HG02840 (cell line): Measurements from ENCODE around the gene FGFR3.

Experiments used
- ATAC-seq: cut with Tn5 transposase; IDR thresholded peaks from one replicate; pipeline ENCODE4 v1.9.1; 2021; ENCODE audit warnings: mild to moderate bottlenecking, moderate library complexity, moderate number of reproducible peaks; ENCODE audit not compliant: unreplicated experiment, low FRiP score

Gene FGFR3

DNA sequence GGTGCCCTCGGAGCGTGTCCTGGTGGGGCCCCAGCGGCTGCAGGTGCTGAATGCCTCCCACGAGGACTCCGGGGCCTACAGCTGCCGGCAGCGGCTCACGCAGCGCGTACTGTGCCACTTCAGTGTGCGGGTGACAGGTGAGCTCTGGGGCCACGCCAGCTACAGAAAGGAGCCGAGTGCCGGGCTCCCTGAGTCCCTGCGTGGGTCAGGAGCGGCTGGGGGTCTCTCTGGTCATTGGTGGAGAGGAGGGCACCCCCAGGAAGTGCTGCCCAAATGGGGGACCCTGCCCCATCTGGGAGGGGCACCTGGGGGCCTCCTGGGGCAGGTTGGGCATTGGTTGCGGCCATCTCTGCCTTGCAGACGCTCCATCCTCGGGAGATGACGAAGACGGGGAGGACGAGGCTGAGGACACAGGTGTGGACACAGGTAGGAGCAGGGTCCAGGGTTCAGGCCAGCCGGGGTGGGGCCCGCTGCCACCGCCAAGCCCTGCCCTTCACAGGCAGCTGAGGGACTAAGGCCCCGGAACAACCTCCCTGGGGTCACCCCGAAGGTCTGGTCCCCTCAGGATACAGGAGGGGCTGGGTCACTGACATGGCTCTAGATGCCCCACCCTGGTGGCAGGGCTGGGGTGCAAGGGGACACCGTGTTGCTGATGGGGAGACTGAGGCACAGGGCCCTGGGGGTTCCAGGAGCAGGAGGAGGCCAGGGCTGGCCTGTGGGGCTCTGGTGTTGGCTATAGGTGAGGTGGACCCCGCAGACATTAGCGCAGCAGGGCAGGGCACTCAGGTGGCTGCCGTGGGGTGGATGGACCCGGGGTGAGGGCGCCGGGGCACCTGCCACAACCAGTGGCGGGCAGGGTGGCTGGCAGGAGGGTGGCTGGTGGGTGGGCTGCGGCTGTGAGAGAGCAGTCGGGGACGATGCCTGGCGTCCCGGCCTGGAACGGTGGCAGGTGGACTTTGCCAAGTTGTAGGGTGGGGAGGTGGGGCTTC is 6.6 kb downstream of the FGFR3 start:
- no peak for ATAC-seq

DNA sequence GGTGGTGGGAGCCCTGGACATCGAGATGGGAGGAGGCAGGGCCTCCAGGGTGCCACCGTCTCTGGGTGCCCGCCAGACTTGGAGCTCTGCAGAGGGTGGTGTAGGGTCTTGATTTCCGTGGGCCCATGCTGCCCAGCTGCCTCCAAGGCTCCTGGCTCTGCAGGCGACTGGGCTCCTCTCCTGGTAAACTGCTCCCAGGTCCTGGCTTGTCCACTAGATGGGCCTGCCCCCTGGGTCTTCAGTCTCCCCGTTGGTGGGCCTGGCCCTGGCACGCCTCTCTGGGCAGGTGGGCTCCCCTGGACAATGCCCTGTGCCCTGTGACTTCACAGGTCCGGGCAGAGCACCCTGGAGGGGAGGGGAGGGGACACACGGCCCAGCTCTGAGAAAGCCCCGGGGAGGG is 7.7 kb downstream of the FGFR3 start:
- no peak for ATAC-seq

DNA sequence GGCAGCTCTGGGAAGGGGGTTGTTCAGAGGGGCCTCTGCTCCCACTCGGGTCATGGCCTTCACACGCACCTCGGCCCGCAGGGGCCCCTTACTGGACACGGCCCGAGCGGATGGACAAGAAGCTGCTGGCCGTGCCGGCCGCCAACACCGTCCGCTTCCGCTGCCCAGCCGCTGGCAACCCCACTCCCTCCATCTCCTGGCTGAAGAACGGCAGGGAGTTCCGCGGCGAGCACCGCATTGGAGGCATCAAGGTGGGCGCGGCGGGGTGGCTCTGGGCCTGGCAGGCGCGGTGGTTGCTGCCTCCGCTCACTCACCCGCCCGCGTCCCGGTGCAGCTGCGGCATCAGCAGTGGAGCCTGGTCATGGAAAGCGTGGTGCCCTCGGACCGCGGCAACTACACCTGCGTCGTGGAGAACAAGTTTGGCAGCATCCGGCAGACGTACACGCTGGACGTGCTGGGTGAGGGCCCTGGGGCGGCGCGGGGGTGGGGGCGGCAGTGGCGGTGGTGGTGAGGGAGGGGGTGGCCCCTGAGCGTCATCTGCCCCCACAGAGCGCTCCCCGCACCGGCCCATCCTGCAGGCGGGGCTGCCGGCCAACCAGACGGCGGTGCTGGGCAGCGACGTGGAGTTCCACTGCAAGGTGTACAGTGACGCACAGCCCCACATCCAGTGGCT is 8.3 kb downstream of the FGFR3 start:
- no peak for ATAC-seq

DNA sequence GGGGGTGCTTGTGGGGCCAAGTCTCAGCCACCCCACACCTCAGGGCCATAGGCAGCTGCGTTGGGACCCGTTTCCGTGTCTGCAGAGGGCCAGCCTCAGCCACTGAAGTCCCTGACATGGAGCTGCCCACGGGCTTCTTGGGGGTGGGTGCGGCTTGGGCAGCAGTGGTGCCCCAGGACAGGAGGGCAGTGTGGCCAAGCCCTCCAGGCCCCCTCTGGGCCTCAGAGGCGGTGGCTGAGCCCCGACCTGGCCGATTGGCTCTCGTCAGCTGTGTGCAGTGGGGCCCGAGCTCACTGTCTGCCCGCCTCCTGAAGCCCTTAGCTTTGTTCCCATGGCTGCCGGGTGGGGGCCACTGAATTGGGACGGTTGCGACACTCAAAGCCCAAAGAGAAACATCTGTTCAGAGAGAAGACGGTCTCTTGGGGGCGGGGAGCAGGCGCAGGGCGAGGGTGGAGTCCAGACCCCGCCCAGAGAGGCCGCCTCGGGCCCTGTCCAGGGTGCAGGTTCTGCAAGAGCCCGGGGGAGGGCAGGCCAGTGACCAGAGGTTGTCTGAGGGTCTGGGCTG is 9.1 kb downstream of the FGFR3 start:
- no peak for ATAC-seq

DNA sequence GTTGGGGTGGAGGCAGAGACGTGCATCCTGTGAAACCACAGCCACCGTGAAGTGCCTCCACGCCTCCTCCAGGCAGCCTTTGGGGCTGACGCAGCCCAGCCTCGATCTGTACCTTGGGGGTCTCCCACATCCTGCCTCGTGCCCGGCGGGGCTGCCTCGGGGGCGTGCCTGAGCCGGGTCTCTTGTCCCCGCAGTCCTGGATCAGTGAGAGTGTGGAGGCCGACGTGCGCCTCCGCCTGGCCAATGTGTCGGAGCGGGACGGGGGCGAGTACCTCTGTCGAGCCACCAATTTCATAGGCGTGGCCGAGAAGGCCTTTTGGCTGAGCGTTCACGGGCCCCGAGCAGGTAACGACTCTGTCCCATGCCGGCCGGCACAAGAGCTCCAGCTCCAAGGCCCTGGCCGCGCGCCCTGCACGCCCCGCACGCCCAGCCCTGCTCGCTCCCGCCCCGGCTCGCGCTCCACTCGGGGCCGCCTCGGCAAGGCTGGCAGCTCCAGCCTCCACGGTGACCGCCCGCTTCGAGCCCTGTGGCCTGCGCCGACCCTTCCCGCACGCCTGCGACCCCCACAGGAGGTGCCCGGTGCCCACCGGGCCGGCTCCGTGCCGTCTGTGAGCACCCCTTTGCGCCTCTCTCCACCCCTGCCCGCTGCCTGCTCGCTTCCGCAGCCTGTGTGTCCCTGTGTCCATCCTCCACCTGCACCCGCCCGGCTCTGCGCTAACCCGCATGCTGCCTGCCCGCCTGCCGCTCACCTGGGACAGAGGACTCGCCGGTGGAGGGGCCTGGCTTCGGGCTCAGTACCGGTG is 9.8 kb downstream of the FGFR3 start:
- no peak for ATAC-seq

DNA sequence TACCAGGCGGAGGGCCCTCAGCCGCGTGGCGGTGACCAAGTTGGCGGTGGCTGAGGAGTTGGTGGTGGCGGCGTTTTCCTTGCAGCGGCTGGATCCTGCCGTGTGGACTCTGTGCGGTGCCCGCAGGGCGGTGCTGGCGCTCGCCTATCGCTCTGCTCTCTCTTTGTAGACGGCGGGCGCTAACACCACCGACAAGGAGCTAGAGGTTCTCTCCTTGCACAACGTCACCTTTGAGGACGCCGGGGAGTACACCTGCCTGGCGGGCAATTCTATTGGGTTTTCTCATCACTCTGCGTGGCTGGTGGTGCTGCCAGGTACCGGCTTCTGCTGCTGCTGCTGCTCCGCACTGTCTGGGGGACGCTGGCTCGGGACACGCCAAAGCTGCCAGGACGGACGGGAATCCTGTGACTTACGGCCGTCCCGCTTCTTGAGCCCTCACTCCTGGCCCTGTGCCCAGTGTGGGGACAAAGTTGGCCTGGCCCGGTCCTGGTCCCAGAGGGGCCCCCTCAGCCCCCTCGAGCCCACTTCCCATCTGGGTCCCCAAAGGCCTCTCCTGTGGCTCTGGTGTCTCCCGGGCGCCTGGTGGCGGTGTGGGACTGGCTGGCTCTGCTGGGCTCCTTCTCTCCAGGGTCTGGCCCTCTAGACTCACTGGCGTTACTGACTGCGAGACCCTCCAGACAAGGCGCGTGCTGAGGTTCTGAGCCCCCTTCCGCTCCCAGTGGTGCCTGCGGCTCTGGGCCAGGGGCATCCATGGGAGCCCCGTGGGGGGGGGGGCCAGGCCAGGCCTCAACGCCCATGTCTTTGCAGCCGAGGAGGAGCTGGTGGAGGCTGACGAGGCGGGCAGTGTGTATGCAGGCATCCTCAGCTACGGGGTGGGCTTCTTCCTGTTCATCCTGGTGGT is 10.7 kb downstream of the FGFR3 start:
- no peak for ATAC-seq

DNA sequence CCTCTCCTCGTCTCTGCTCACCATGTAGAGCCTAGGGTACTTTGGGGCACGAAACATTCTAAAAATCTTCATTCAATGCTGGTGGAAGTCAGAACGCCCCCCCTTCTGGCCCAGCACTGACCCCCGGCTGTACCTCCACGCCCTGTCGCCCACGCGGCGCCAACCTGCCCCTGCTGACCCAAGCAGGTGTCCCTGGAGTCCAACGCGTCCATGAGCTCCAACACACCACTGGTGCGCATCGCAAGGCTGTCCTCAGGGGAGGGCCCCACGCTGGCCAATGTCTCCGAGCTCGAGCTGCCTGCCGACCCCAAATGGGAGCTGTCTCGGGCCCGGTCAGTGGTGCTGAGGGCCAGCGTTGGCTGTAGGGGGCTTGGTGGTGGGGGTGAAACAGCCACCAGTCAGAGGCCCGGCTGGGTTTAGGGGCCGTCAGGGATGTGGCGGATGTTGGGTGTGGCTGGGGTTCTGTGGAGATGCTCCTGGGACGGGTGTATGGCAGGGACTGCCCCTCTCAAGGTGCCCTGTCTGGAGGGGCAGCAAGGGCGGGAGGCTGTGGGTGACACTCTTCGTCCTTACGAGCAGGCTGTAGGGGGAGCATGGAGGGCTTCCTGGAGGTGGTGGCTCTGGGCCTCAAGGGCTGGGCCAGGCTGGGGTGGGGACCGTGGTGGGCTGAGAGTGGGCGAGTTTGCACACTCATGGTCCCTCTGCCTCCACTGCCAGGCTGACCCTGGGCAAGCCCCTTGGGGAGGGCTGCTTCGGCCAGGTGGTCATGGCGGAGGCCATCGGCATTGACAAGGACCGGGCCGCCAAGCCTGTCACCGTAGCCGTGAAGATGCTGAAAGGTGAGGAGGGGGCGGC is 11.8 kb downstream of the FGFR3 start:
- no peak for ATAC-seq

DNA sequence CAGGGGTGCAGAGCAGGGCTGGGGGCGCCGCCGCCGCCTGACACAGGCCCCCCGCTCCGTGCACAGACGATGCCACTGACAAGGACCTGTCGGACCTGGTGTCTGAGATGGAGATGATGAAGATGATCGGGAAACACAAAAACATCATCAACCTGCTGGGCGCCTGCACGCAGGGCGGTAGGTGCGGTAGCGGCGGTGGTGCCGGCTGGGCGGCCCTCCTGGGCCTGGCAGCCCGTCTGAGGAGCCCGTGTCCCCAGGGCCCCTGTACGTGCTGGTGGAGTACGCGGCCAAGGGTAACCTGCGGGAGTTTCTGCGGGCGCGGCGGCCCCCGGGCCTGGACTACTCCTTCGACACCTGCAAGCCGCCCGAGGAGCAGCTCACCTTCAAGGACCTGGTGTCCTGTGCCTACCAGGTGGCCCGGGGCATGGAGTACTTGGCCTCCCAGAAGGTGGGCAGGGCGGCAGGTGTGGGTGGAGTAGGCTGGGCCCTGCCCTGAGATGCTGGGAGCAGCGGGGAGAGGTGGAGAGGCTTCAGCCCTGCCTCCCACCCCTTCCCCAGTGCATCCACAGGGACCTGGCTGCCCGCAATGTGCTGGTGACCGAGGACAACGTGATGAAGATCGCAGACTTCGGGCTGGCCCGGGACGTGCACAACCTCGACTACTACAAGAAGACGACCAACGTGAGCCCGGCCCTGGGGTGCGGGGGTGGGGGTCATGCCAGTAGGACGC is 12.6 kb downstream of the FGFR3 start:
- no peak for ATAC-seq

DNA sequence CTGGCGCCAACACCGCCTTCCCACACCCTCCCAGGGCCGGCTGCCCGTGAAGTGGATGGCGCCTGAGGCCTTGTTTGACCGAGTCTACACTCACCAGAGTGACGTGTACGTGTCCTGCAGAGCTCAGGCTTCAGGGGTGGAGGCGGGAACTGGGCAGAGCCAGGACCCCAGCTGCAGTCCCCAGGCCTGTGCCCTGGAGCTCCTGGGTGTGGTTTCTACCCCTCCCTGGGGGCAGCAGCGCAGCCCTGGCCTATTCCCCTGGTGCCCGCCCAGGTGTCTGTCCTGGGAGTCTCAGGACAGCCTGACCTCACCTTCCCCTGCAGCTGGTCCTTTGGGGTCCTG is 13.1 kb downstream of the FGFR3 start:
- no peak for ATAC-seq

DNA sequence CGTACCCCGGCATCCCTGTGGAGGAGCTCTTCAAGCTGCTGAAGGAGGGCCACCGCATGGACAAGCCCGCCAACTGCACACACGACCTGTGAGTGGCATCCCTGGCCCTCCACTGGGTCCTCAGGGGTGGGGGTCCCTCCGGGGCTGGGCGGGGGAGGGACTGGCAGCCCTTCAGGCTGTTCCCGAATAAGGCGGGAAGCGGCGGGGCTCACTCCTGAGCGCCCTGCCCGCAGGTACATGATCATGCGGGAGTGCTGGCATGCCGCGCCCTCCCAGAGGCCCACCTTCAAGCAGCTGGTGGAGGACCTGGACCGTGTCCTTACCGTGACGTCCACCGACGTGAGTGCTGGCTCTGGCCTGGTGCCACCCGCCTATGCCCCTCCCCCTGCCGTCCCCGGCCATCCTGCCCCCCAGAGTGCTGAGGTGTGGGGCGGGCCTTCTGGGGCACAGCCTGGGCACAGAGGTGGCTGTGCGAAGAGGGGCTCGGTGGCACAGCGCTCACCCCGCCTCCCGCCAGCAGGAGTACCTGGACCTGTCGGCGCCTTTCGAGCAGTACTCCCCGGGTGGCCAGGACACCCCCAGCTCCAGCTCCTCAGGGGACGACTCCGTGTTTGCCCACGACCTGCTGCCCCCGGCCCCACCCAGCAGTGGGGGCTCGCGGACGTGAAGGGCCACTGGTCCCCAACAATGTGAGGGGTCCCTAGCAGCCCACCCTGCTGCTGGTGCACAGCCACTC is 13.7 kb downstream of the FGFR3 start:
- no peak for ATAC-seq

DNA sequence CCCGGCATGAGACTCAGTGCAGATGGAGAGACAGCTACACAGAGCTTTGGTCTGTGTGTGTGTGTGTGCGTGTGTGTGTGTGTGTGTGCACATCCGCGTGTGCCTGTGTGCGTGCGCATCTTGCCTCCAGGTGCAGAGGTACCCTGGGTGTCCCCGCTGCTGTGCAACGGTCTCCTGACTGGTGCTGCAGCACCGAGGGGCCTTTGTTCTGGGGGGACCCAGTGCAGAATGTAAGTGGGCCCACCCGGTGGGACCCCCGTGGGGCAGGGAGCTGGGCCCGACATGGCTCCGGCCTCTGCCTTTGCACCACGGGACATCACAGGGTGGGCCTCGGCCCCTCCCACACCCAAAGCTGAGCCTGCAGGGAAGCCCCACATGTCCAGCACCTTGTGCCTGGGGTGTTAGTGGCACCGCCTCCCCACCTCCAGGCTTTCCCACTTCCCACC is 14.3 kb downstream of the FGFR3 start:
- no peak for ATAC-seq

DNA sequence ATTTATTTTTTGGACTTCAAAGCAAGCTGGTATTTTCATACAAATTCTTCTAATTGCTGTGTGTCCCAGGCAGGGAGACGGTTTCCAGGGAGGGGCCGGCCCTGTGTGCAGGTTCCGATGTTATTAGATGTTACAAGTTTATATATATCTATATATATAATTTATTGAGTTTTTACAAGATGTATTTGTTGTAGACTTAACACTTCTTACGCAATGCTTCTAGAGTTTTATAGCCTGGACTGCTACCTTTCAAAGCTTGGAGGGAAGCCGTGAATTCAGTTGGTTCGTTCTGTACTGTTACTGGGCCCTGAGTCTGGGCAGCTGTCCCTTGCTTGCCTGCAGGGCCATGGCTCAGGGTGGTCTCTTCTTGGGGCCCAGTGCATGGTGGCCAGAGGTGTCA is 15.3 kb downstream of the FGFR3 start:
- ATAC-seq, result no peak

DNA sequence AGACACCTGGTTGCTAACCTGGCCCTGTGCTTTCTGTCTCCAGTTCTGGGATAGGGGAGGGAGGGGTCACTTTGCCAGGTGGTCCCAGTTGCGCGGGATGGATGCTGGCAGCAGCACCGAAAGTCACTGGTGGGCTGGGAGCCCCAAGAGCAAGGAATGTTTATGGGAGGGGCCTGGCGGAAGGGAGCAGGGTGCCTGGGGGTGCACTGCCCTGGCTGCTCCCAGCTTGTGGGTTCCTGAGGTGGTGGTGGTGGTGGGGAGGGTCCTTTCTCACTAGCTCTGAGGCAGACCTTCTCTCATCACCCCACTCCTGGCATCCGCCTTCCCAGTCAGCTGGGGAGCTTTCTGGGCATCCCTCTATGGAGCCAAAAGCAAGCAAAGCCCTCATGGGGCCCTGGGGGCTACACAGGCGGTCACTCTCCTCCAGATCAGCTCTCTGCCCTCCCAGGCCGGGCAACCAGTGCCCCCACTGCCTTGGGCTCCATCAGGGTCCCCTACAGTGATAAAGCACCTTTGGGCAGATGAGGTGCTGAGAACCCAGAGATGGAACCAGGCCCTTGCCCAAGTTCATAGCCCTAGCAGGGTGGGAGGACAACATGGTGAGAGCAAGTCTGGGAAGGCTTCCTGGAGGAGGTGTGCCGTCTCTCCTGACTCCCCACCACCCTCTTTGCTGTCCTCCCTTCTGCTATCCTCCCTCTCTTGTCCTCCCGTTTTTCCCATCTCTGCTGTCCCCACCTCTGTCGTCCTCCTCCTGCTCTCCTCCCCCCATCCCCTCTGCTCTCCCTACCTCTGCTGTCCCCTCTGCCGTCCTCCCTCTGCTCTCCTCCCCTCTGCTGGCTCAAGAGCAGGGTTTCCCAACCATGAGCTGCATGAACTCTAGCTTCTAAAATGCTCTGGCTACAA is 16.0 kb downstream of the FGFR3 start:
- ATAC-seq, result no peak

DNA sequence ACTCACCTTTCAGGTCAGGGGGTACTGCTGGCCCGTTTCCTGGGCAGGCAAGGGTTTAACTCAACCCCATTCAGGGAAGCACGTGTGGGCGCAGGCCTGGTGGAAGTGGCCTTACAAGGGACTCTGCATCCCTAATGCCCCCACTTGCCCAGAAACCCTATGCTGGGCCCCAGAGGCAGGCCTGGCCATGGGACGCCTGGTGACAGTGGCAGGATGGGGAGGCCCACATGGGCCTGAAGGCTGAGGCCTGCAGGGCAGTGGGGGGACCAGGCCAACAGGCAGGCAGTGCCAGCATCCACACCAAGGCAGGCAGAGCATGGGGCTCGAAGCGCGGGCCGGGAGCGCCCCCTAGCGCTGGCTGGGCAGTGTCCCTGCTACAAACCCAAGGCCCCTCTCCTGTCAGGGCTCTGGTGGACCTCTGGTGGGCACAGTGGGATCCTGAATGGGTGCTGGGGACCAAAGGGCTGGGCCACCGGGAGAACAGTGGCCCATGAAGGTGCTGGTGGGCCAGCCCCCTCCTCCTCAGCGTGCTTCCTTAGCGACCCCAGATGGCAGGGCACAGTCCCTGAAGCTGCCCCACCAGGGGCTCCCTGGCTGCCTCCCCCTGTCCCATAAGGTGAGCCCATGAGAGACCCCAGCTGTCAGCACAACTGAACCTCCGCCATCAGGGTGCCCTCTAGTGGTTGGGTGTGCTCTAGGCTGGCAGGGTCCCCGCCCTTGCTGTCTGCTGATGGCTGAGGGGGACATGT is 16.8 kb downstream of the FGFR3 start:
- no peak for ATAC-seq

DNA sequence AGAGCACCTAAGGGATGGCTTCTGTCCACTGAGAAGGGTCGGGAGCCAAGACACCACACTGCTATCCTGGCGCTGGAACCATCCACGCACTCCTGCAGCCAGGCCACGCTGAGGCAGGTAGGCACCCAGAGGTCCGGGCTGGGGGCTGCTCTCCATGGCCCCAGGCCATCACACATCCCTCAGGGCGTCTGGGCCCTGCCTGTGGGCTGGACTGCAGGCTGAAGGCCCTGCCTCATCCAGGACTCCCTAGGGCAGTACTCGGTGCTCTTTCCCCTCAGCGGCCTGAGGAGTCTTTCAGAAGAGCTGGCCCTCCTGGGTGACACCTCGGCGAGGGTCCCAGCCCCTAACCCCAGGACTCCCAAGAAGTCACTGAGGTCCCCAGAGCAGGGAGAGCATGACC is 17.7 kb downstream of the FGFR3 start:
- no peak for ATAC-seq

DNA sequence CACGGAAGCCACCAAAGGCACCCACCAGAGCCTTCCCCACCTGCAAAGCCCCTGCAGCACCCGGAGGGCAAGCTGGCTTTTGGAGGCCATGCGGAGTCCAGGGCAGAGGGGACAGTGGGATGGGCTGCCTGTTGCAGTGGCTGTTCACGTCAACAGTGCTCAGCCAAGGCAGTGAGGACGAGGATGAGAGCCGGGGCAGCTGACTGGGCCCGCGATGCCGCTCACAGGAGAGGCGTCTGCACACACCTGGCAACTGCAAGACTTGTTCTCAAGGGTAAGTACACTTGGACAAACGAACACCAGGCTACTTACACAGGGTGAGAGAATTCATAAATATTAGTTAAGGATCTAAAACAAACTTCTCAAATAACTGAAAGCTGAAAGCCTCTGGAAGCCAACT is 19.6 kb downstream of the FGFR3 start:
- no peak for ATAC-seq
